ENCODE results near the gene MYZAP. TPM values are rescaled to one million over a fixed set of nuclear protein-coding genes. Genes with fewer than 3 reads are reported as not detected.

Gene MYZAP
- total RNA-seq, 1 experiment from 2014 or later: 0.68 TPM

DNA sequence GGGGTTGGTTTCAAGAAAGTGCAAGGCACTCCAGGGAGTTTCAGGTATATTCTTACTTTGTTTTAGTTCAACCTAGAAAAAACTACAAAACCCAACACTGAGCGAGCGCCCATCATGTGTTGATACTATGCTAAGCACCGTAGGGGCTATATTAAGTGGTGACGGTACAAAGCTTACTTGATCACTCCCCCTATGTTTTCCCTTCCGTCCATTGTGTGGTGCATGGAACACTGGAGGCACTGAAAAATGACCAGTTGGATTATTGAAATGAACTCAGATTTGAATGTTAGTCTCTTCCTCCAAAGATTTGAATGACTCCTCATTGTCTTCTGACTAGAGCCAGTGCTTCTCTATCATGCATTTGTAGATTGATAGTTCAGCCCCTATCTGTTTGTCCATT lies 6.6 kb downstream of the MYZAP start (continued):
- TF ChIP-seq, protein P1, sequence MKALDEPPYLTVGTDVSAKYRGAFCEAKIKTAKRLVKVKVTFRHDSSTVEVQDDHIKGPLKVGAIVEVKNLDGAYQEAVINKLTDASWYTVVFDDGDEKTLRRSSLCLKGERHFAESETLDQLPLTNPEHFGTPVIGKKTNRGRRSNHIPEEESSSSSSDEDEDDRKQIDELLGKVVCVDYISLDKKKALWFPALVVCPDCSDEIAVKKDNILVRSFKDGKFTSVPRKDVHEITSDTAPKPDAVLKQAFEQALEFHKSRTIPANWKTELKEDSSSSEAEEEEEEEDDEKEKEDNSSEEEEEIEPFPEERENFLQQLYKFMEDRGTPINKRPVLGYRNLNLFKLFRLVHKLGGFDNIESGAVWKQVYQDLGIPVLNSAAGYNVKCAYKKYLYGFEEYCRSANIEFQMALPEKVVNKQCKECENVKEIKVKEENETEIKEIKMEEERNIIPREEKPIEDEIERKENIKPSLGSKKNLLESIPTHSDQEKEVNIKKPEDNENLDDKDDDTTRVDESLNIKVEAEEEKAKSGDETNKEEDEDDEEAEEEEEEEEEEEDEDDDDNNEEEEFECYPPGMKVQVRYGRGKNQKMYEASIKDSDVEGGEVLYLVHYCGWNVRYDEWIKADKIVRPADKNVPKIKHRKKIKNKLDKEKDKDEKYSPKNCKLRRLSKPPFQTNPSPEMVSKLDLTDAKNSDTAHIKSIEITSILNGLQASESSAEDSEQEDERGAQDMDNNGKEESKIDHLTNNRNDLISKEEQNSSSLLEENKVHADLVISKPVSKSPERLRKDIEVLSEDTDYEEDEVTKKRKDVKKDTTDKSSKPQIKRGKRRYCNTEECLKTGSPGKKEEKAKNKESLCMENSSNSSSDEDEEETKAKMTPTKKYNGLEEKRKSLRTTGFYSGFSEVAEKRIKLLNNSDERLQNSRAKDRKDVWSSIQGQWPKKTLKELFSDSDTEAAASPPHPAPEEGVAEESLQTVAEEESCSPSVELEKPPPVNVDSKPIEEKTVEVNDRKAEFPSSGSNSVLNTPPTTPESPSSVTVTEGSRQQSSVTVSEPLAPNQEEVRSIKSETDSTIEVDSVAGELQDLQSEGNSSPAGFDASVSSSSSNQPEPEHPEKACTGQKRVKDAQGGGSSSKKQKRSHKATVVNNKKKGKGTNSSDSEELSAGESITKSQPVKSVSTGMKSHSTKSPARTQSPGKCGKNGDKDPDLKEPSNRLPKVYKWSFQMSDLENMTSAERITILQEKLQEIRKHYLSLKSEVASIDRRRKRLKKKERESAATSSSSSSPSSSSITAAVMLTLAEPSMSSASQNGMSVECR (CRISPR knock-in tag; IDR thresholded peaks at IDR 0.05; ENCODE audit: borderline replicate concordance): no peak
- TF ChIP-seq ESRRA (CRISPR knock-in tag; IDR thresholded peaks at IDR 0.05; ENCODE audit: borderline replicate concordance) (no peak), NR1H2 (CRISPR knock-in tag; IDR thresholded peaks at IDR 0.05) (no peak)

DNA sequence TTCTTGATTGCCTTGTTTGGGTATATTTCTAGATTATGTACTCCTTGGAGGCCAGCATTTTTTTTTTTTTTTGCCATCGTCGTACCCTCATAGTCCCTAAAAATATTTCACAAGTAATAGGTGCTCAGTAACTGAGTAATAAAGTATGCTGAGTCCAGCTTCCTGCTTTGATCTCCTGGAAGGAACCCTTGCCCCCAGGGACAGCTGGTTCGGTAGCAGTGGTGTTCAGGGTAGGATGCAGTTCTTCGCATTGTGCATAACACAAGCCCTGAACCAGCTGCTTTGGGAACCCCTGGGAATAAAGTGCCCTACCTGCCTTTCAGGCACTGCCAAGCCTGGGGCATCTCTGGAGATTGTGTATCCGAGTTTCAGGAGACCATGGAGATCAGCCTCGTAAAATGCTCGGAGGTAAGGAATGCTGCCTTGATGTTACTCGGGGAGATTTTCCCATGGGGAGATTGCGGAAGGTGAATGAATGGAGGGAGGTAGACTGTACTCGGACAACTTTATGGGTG lies 7.6 kb downstream of the MYZAP start:
- DNase-seq (ENCODE audit: low spot score): no peak
- H3K9me3 Mint-ChIP-seq: no peaks in the 10 kb centered on the region
- TF ChIP-seq, protein P2, sequence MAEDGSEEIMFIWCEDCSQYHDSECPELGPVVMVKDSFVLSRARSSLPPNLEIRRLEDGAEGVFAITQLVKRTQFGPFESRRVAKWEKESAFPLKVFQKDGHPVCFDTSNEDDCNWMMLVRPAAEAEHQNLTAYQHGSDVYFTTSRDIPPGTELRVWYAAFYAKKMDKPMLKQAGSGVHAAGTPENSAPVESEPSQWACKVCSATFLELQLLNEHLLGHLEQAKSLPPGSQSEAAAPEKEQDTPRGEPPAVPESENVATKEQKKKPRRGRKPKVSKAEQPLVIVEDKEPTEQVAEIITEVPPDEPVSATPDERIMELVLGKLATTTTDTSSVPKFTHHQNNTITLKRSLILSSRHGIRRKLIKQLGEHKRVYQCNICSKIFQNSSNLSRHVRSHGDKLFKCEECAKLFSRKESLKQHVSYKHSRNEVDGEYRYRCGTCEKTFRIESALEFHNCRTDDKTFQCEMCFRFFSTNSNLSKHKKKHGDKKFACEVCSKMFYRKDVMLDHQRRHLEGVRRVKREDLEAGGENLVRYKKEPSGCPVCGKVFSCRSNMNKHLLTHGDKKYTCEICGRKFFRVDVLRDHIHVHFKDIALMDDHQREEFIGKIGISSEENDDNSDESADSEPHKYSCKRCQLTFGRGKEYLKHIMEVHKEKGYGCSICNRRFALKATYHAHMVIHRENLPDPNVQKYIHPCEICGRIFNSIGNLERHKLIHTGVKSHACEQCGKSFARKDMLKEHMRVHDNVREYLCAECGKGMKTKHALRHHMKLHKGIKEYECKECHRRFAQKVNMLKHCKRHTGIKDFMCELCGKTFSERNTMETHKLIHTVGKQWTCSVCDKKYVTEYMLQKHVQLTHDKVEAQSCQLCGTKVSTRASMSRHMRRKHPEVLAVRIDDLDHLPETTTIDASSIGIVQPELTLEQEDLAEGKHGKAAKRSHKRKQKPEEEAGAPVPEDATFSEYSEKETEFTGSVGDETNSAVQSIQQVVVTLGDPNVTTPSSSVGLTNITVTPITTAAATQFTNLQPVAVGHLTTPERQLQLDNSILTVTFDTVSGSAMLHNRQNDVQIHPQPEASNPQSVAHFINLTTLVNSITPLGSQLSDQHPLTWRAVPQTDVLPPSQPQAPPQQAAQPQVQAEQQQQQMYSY (CRISPR knock-in tag; IDR thresholded peaks at IDR 0.05): no peak
- TF ChIP-seq, protein P3, sequence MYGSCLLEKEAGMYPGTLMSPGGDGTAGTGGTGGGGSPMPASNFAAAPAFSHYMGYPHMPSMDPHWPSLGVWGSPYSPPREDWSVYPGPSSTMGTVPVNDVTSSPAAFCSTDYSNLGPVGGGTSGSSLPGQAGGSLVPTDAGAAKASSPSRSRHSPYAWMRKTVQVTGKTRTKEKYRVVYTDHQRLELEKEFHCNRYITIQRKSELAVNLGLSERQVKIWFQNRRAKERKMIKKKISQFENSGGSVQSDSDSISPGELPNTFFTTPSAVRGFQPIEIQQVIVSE (CRISPR knock-in tag; IDR thresholded peaks at IDR 0.05; ENCODE audit: borderline replicate concordance): no peak
- TF ChIP-seq ZNF121 (CRISPR knock-in tag; IDR thresholded peaks at IDR 0.05) (no peak), ZBTB21 (CRISPR knock-in tag; IDR thresholded peaks at IDR 0.05; ENCODE audit: borderline replicate concordance) (no peak), JAZF1 (CRISPR knock-in tag; IDR thresholded peaks at IDR 0.05) (no peak), ZNF317 (CRISPR knock-in tag; IDR thresholded peaks at IDR 0.05; ENCODE audit: borderline replicate concordance, low read depth) (no peak), MYBL2 (CRISPR knock-in tag; IDR thresholded peaks at IDR 0.05) (no peak), ZNF671 (CRISPR knock-in tag; IDR thresholded peaks at IDR 0.05) (no peak)
- TF ChIP-seq, protein P4, sequence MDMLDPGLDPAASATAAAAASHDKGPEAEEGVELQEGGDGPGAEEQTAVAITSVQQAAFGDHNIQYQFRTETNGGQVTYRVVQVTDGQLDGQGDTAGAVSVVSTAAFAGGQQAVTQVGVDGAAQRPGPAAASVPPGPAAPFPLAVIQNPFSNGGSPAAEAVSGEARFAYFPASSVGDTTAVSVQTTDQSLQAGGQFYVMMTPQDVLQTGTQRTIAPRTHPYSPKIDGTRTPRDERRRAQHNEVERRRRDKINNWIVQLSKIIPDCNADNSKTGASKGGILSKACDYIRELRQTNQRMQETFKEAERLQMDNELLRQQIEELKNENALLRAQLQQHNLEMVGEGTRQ (CRISPR knock-in tag; IDR thresholded peaks at IDR 0.05): no peak
- TF ChIP-seq, protein P5, sequence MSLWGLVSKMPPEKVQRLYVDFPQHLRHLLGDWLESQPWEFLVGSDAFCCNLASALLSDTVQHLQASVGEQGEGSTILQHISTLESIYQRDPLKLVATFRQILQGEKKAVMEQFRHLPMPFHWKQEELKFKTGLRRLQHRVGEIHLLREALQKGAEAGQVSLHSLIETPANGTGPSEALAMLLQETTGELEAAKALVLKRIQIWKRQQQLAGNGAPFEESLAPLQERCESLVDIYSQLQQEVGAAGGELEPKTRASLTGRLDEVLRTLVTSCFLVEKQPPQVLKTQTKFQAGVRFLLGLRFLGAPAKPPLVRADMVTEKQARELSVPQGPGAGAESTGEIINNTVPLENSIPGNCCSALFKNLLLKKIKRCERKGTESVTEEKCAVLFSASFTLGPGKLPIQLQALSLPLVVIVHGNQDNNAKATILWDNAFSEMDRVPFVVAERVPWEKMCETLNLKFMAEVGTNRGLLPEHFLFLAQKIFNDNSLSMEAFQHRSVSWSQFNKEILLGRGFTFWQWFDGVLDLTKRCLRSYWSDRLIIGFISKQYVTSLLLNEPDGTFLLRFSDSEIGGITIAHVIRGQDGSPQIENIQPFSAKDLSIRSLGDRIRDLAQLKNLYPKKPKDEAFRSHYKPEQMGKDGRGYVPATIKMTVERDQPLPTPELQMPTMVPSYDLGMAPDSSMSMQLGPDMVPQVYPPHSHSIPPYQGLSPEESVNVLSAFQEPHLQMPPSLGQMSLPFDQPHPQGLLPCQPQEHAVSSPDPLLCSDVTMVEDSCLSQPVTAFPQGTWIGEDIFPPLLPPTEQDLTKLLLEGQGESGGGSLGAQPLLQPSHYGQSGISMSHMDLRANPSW (CRISPR knock-in tag; conservative IDR thresholded peaks at IDR 0.05; ENCODE audit: low read depth): no peak
- no peak overlapping the region for H3K4me3 Mint-ChIP-seq
- H3K27ac Mint-ChIP-seq: no peak overlapping the region
- peak; percentile 36; the same call in 1 of the 2 replicates for ATAC-seq
- peaks cover 11% of the 10 kb centered on the region for H3K4me1 Mint-ChIP-seq
- ChIA-PET POLR2A (interaction anchor here (0.6 kb wide), 1 partner anchor 987 kb away, joined by 5 read pairs; no protein-coding TSS in a partner anchor), CTCF (interaction anchor here (1.6 to 1.8 kb wide), 2 partner anchors 57 to 254 kb away, joined by 4 read pairs; no protein-coding TSS in a partner anchor)
- no peaks in the 10 kb centered on the region for H3K27me3 Mint-ChIP-seq (ENCODE audit: low read depth)
- no peaks in the 10 kb centered on the region for H3K36me3 Mint-ChIP-seq
